GM18951 (cell line): ENCODE results near the gene SMIM43.

ENCODE experiments used
- POLR2A ChIP-seq: IDR thresholded peaks from 4 replicates; pipeline ENCODE4 v1.6.1; 2011; ENCODE audit warnings: mild to moderate bottlenecking; ENCODE audit not compliant: insufficient read length, insufficient read depth; ENCODE audit errors: extremely low read depth
- in situ Hi-C: fragments of 300-500 bp; cut with MboI; formaldehyde crosslinking; loops from one replicate; pipeline ENCODE4 v1.12.0; 2022; ENCODE audit warnings: low sequenced_read_pairs, mixed read lengths, inconsistent platforms; ENCODE audit not compliant: unreplicated experiment

SMIM43 gene

GRCh38 chr4:121790976-121791375, 26.0 kb upstream of the SMIM43 start:
- in situ Hi-C loops, result no loop called here
- no peak for TF ChIP-seq POLR2A

DNA sequence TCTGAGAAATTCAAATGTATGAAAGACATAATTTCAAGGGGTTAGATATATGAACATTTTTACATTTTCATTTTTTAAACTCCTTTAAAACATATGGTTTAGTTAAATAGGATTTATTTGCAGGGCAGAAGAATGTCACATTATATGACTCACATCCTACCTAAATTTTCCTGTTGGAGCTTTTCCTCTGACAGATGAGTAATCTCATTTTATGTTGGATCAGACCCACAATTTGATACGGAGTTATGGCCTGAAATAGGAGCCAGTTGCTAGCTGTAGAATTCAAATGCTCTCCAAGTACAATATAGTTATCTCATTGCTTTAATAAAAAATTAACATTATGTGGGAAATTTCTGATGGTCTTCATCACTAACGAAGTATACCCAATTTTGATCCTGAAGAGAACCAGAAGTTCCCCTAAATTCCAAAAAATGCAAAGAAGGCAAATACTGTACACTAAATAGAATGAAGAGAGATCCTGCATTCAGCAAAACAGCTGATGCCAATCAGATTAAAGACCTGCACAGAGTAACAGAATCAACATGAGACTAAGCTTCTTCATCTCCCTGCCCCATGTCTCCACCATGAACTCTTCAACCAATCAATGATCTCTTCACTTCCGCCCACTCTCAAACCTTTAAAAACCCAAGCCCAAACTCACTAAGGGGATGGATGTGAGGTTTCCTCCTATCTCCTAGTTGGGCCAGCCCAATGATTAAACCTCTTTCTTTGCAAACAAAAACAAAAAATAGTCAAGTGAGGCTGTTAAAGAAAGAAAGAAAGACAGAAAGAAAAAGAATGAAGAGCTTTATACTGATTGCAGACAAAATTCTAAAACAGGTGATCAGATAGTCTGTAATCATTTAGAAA, 25.2 kb upstream of the SMIM43 start:
- TF ChIP-seq POLR2A, result no peak
- in situ Hi-C loops, result no loop called here

DNA sequence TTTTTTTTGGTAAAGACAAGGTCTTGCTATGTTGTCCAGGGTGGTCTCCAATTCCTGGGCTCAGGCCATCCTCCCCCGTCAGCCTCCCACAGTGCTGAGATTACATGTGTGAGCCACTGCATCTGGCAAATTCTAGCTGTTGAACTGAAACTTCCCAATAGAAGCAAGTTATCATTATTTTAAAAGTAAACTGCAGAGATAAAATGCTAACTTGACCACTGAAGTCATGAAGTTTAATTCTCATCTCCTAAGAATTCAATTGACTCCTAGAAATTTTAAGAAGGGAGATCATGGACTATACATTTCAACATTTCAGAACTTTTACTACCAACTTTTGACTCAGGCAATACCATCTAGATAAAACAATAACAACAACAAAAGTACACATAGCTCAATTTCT, 24.5 kb upstream of the SMIM43 start:
- in situ Hi-C loops, result no loop called here
- no peak for TF ChIP-seq POLR2A

- in situ Hi-C loops, result no loop called here
- no peak for TF ChIP-seq POLR2A
These were observed 23.9 kb upstream of the SMIM43 start for GRCh38 chr4:121788896-121789295.

DNA sequence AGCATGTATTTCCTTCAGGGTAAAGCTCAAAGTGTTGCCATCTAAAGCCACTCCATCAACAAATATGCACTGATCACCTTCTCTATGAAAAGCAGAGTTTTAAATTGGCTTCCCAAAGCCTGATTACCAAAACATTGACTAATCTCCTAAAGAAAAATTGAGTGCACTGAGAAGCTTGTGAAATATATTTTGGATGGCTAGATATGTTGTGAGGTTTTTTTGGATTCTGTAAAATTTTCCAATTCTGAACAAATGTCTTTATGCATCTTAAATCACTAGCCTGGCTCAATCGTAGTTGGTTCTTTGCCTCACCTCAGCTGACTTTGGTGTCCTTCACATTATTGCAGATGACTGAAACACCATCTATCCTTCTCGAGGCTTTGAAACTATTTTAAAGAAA, 21.3 kb upstream of the SMIM43 start:
- in situ Hi-C loops, result no loop called here
- TF ChIP-seq POLR2A, result no peak

DNA sequence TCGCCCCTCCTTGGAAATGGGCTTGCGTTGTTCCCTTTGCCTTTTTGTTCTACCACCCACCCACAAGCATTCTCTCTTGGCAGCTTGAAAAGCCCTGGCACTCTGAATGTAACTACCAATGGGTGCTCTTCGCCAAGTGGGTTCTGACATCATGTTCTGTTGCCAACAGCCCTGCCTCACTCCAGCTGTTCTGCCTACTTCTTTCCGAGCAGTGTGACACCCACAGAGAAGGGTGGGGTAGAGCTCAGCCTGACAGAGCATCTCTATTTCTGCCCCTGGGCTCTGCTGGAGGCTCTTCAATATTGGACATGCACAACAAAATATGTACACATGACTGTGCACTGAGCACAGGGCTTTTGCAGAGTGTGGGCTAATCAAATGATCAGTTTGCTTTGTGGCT, 20.5 kb upstream of the SMIM43 start:
- in situ Hi-C loops, result no loop called here
- no peak for TF ChIP-seq POLR2A

DNA sequence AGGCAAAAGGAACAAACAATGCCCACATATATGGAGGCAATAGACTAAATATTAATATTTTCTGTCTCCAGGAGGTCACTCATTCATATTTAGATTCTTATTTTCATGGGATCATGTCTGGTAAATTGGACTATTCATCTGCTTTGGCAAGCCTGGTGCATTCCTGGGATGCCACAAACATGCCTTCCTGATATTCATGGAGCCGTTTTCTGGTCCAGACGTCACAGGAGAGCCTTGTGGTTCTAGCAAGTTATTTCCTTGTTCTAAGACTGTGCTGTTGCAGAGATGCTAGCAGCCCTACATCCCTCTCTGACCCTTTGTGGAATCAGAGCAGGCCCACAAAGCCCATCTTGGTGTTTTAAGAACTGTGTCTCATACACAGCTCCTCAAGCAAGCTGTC, 20.0 kb upstream of the SMIM43 start:
- in situ Hi-C loops, result no loop called here
- TF ChIP-seq POLR2A, result no peak

GRCh38 chr4:121784401-121784800, 19.4 kb upstream of the SMIM43 start:
- in situ Hi-C loops, result no loop called here
- no peak for TF ChIP-seq POLR2A

- no peak for TF ChIP-seq POLR2A
- in situ Hi-C loops, result no loop called here
These were observed 18.2 kb upstream of the SMIM43 start for GRCh38 chr4:121783210-121783609.

DNA sequence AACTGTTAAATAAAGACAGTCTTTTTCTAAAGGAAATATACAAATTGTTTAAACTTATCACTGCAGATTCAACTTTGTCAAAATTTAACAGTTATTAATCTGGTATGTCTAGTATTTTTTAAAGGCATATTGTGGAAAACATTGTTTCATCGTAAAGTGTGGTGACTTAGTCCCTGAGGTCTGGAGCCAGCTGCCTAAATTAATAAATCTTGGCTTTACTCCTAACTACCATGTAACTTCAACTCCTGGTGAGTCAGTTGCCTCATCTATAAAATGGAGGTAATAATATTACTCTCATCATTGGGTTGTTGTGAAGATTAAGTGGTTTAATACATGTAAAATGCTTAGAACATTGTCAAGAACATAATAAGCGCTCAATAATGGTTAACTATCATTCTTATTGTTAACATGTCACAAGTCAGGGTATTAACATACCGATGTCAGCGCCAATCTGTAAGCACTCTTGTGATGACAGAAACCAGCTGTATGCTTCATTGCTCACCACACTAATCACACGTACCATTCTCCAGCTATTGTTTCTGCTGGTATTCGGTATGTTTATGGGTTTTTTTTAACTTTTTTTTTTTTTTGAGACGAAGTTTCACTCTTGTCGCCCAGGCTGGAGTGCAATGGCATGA, 14.1 kb upstream of the SMIM43 start:
- no peak for TF ChIP-seq POLR2A
- in situ Hi-C loops, result no loop called here

GRCh38 chr4:121777625-121778024, 12.7 kb upstream of the SMIM43 start:
- no peak for TF ChIP-seq POLR2A
- in situ Hi-C loops, result no loop called here

GRCh38 chr4:121776610-121777401, 11.8 kb upstream of the SMIM43 start:
- in situ Hi-C loops, result no loop called here
- TF ChIP-seq POLR2A, result no peak

DNA sequence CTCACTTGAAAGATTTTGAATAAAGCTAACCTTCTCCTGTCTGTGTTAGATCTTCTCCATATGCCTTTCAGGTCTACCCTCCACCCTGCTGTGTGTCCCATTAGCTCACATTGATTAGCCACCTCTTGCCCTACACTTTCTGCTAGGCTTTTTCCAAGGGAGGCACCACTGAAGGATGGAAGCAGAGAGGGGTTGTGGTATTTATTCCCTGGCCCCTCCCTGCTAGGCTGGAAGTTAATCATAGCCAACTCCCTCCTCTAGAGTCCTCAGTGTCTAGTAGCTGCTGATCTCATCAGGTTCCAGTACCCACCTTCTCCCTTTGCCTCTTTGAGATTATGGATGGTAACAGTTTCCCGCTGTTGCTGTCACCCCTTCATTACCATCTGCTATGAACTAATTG, 8.9 kb upstream of the SMIM43 start:
- no peak for TF ChIP-seq POLR2A
- in situ Hi-C loops, result no loop called here
